Parathyroid adenoma (tissue), 2 donors: ENCODE data around the gene CFAP20DC.
"Not testable (repeated sequence)": the region's sequence is repeated elsewhere in the genome, so short reads cannot be mapped to it uniquely, and the experiment has no call there.

Experiments used
- H2AFZ ChIP-seq: fragments of 300-600 bp; sonication (generic); one replicate; pipeline ENCODE4 v1.7.0; 2017; ENCODE audit warnings: antibody characterized with exemption, mild to moderate bottlenecking
- H3K27ac ChIP-seq: fragments of 300-600 bp; sonication (generic); one replicate; pipeline ENCODE4 v1.7.0; 2017
- H3K27me3 ChIP-seq: fragments of 300-600 bp; sonication (generic); one replicate; pipeline ENCODE4 v1.7.0; 2017; ENCODE audit warnings: low read length; ENCODE audit not compliant: control insufficient read depth, insufficient read depth
- H3K36me3 ChIP-seq: fragments of 300-600 bp; sonication (generic); one replicate; pipeline ENCODE4 v1.7.0; 2017; ENCODE audit warnings: low read length; ENCODE audit not compliant: control insufficient read depth, insufficient read depth
- H3K4me1 ChIP-seq: fragments of 300-600 bp; sonication (generic); one replicate; pipeline ENCODE4 v1.7.0; 2017; ENCODE audit warnings: control low read depth
- H3K4me2 ChIP-seq: fragments of 300-600 bp; sonication (generic); one replicate; pipeline ENCODE4 v1.7.0; 2017; ENCODE audit warnings: low read length
- H3K4me3 ChIP-seq: fragments of 300-600 bp; sonication (generic); one replicate; pipeline ENCODE4 v1.7.0; 2017; ENCODE audit warnings: low read depth, low read length
- H3K79me2 ChIP-seq: fragments of 300-600 bp; sonication (generic); one replicate; pipeline ENCODE4 v1.7.0; 2017; ENCODE audit warnings: control low read depth
- H3K9ac ChIP-seq: fragments of 300-600 bp; sonication (generic); one replicate; pipeline ENCODE4 v1.7.0; 2017; ENCODE audit warnings: mild to moderate bottlenecking
- H3K9me3 ChIP-seq: fragments of 300-600 bp; sonication (generic); one replicate; pipeline ENCODE4 v1.7.0; 2017; ENCODE audit warnings: low read length; ENCODE audit not compliant: control insufficient read depth
- TF ChIP-seq, protein P1 (sequence below): fragments of 300-600 bp; sonication (generic); IDR thresholded peaks from one replicate; pipeline ENCODE4 v1.7.0; 2017; ENCODE audit warnings: antibody characterized with exemption, mild to moderate bottlenecking
- donor health status: primary hyperparathyroidism.

CFAP20DC gene

DNA sequence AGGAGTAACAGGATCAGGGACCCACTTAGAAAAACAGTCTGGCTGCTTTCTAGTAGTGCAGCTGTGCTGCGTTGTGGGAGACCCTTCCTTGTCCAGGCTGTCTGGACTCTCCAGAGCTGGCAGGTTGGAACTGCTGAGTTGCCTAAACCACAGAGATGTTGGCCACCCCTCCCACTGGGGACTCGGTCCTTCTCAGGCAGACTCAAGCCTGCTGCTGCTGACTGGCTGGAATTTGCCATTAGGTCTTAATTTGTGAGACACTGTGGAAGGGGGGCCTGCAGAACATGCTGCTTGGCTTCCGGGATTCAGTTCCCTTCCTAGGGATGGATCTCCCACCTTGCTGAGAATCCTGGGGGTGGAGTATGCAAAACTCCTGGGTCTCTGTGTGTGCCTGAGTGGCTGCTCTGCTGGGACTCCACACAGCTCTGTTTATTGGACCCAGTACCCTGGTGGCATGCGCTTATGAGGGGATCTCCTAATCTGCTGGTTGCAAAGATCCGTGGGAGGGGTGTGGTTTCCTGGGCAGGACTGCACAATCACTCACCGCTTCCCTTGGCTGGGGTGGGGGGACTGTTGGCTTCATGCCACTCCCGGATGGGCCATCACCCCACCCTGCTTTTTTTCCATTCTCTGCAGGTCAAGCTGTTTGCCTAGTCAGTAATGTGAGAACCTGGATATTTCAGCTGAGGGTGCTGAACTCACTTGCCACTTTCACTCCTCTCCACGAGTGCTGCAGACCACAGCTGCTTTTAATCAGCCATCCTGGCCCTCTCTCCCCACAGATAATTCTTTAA is 150.5 kb downstream of the CFAP20DC start:
- Histone ChIP-seq H3K79me2 (no peaks in the 10 kb centered on the region), H3K27me3 (no peaks in the 10 kb centered on the region), H3K4me1 (peaks cover 10% of the 10 kb centered on the region), H3K4me2 (no peak overlapping the region), H2AFZ (peak overlapping the region; percentile 38), H3K9me3 (no peaks in the 10 kb centered on the region), H3K36me3 (no peaks in the 10 kb centered on the region), H3K9ac (no peak overlapping the region), H3K27ac (no peak overlapping the region), H3K4me3 (no peak overlapping the region)
- TF ChIP-seq, protein P1, sequence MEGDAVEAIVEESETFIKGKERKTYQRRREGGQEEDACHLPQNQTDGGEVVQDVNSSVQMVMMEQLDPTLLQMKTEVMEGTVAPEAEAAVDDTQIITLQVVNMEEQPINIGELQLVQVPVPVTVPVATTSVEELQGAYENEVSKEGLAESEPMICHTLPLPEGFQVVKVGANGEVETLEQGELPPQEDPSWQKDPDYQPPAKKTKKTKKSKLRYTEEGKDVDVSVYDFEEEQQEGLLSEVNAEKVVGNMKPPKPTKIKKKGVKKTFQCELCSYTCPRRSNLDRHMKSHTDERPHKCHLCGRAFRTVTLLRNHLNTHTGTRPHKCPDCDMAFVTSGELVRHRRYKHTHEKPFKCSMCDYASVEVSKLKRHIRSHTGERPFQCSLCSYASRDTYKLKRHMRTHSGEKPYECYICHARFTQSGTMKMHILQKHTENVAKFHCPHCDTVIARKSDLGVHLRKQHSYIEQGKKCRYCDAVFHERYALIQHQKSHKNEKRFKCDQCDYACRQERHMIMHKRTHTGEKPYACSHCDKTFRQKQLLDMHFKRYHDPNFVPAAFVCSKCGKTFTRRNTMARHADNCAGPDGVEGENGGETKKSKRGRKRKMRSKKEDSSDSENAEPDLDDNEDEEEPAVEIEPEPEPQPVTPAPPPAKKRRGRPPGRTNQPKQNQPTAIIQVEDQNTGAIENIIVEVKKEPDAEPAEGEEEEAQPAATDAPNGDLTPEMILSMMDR: no peak

DNA sequence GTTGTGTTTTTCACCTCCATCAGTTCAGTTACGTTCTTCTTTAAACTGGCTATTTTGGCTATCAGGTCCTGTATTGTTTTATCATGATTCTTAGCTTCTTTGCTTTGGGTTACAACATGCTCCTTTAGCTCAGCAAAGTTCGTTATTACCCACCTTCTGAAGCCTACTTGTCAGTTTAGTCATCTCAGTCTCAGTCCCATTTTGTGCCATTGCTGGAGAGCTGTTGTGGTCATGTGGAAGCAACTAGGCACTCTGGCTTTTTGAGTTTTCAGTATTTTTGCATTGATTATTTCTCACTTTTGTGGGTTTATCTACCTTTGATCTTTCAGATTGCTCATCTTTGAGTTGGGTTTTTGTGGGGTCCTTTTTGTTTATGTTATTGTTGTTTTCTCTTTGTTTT is 151.3 kb downstream of the CFAP20DC start:
- H3K27me3 ChIP-seq: no peaks in the 10 kb centered on the region
- H3K79me2 ChIP-seq: no peaks in the 10 kb centered on the region
- TF ChIP-seq, protein P1: no peak
- no peaks in the 10 kb centered on the region for H3K9me3 ChIP-seq
- H3K4me3 ChIP-seq: no peak overlapping the region
- H3K4me1 ChIP-seq: peaks cover 10% of the 10 kb centered on the region
- no peak overlapping the region for H2AFZ ChIP-seq
- H3K27ac ChIP-seq: no peak overlapping the region
- H3K36me3 ChIP-seq: no peaks in the 10 kb centered on the region
- no peak overlapping the region for H3K4me2 ChIP-seq
- no peak overlapping the region for H3K9ac ChIP-seq

DNA sequence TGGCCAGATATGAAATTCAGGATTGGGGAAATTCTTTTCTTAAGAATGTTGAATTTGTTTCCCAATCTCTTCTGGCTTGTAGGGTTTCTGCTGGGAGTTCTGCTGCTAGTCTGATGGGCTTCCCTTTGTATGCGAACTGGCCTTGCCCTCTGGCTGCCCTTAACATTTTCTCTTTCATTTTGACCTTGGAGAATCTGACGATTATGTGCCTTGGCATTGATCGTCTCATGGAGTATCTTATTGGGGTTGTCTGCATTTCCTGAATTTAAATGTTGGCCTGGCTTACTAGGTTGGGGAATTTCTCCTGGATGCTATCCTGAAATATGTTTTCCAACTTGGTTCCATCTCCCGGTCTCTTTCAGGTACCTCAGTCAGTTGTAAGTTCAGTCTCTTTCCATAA is 152.2 kb downstream of the CFAP20DC start:
- H3K27me3 ChIP-seq: no peaks in the 10 kb centered on the region
- no peaks in the 10 kb centered on the region for H3K79me2 ChIP-seq
- no peak overlapping the region for H3K9ac ChIP-seq
- H3K4me2 ChIP-seq: no peak overlapping the region
- H3K4me3 ChIP-seq: no peak overlapping the region
- H3K27ac ChIP-seq: no peak overlapping the region
- TF ChIP-seq, protein P1: no peak
- no peak overlapping the region for H2AFZ ChIP-seq
- no peaks in the 10 kb centered on the region for H3K36me3 ChIP-seq
- no peaks in the 10 kb centered on the region for H3K9me3 ChIP-seq
- H3K4me1 ChIP-seq: peaks cover 10% of the 10 kb centered on the region

DNA sequence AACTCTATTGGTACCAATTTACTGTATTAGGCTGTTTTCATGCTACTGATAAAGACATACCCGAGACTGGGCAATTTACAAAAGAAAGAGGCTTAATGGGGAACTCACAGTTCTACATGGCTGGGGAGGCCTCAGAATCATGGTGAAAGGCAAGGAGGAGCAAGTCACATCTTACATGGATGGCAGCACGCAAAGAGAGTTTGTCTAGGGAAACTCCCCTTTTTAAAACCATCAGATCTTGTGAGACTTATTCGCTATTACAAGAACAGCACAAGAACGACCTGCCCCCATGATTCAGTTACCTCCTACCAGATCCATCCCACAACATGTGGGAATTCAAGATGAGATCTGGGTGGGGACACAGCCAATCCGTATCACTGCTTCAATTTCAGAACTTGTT is 154.1 kb downstream of the CFAP20DC start:
- H3K36me3 ChIP-seq, H2AFZ ChIP-seq, H3K79me2 ChIP-seq, H3K4me2 ChIP-seq, H3K27me3 ChIP-seq, H3K4me3 ChIP-seq, H3K27ac ChIP-seq, H3K4me1 ChIP-seq, H3K9ac ChIP-seq, H3K9me3 ChIP-seq: not testable (repeated sequence)

DNA sequence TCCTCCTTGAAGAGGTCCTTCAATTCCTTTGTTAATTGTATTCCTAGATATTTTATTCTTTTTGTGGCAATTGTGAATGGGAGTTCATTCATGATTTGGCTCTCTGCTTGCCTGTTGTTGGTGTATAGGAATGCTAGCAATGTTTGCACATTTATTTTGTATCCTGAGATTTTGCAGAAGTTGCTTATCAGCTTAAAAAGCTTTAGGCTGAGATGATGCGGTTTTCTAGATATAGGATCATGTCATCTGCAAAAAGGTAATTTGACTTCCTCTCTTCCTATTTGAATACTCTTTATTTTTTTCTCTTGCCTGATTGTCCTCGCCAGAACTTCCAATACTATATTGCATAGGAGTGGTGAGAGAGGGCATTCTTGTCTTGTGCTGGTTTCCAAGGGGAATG is 157.3 kb downstream of the CFAP20DC start:
- not testable (repeated sequence) for H3K9ac ChIP-seq, H3K27ac ChIP-seq, H3K9me3 ChIP-seq, H2AFZ ChIP-seq, H3K4me3 ChIP-seq, H3K36me3 ChIP-seq, H3K27me3 ChIP-seq, H3K79me2 ChIP-seq, H3K4me1 ChIP-seq, H3K4me2 ChIP-seq

DNA sequence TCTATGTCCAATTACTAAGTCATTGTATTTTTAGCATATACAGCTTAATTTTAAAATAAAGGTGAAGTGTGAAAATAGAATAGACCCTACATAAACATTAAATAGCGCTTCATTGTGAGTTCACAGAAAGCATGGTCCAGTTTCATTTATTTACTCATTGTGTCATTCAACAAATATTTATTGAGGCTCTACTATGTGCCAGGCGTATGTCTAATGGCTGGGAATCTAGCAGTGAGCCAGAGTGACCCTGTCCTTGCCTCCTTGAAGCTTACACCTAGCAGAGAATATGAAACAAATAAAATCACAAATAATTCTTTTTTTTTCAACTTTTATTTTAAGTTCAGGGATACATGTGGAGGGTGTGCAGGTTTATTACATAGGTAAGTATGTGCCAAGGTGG is 161.7 kb downstream of the CFAP20DC start:
- Histone ChIP-seq H2AFZ (no peak overlapping the region), H3K36me3 (no peaks in the 10 kb centered on the region), H3K4me2 (no peak overlapping the region), H3K27me3 (no peaks in the 10 kb centered on the region), H3K79me2 (no peaks in the 10 kb centered on the region), H3K4me3 (no peak overlapping the region), H3K27ac (no peak overlapping the region), H3K9me3 (no peaks in the 10 kb centered on the region), H3K9ac (no peak overlapping the region), H3K4me1 (no peaks in the 10 kb centered on the region)
- TF ChIP-seq, protein P1: no peak
